Hindlimb muscle (tissue), 1 donor: ENCODE data around the gene PDE1C. TPM values are rescaled to one million over a fixed set of nuclear protein-coding genes. Genes with fewer than 3 reads are reported as not detected.

ENCODE experiments used
- DNase-seq: peaks from one replicate; pipeline ENCODE4 v3.0.0-alpha.2; 2013
- polyA plus RNA-seq: library from polyadenylated mRNA; unstranded; fragments of 120-200 nt; gene quantifications from one replicate; pipeline ENCODE4 v1.2.1, GENCODE V29; 2013; ENCODE audit not compliant: insufficient read length

PDE1C gene
- polyA plus RNA-seq, 1 donor = 2.1 TPM

DNA sequence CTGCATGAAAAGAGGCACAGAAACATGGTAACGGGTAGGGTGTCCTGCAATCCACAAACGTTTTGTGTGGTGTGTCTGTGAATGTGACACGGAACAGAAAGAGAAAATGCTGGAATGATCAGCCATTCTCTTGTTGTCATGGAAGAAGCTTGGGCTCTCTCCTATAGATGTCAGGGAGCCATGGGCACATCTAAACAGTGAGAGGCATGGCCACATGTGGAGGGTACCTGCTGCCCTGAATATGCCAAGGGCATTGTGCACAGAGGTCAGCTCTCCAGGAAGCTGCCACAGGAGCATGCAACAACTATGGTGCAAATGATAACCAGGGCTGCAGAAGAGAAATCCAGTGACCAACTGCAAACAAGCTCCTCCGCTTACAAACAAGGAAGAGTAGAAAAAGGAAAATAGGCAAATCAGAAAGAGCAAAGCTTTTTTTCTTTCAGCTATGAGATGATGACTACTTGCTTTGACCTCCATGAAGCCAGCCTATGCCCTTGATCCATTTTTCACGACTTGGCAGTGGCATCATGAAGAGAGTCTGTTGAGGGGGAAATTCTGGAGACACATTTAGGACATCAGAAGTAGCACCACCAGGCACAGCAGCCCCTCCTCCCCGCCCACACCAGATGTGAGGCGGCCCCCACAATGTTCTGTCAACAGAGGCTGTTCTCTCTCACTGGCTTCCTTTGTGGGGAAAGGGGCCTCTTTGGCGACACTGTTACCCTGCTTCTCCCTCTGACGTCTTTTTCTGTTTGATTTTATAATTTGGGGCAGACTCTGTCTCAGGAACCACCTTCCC is 4.8 kb upstream of the PDE1C start:
- no peak for DNase-seq

DNA sequence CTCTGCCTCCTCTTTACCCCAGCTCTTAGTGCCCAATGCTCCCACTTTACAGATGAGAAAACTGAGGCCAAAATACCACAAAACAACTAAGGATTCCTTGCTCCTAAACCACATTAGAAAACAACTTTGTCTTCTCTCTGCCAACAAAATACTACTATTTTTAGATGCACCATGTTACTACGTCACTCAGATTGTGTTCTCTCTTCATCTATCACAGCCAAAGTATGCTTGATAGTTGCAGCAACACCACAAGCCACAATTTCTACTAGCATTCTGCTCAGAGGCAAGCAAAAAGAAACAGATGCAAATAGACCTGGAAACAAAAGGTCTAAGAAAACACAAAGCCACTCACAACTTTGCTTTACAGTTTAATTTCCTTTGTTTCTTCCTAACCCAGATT is 3.3 kb upstream of the PDE1C start:
- DNase-seq = no peak

DNA sequence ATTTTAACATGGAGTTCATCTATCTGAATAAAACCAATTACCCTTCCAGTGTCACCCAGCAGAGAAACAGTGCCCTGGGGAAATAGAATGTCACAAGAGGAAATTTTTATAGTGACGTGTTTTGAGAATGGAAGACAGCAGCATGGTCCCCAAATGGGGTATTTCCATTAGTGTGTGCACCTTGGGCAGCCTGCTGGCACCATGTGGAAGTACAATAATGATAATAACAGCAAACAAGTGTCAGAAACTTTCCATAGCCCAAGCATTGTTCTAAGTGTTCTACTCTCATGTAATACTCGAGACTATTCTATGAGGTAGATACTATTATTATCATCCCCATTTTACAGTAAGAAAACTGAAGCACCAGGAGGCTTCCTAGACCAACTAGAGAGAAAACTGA is 2.2 kb upstream of the PDE1C start:
- no peak for DNase-seq

DNA sequence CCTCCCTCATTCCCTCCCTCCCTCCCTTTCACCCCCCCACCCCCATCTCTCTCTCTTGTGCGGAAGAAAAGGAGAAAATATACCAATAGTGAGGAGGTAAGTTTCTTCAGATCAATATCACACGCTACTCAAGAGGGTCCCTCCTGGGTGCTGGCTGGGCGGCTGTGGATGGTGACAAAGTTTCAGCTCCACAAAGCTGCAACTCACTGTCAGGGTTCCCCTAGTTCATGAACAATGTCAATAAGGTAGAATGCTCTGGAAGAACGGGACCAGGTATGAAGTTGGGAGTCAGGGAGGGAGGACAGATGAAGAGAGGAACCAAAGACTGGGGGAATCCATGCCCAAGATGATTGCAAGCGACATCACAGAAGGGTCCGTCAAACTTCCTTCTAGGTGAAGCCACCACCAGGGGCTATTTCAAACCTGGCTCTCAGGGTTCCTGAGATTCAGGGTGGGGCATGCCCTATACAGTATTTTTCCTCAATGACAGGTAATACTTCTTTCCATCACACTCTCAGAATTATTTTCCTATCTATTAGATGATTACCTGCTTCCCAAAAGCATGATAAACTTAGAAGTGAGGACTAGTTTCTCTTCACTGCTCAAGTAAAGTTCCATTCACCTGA is 1.4 kb upstream of the PDE1C start:
- DNase-seq = no peak

DNA sequence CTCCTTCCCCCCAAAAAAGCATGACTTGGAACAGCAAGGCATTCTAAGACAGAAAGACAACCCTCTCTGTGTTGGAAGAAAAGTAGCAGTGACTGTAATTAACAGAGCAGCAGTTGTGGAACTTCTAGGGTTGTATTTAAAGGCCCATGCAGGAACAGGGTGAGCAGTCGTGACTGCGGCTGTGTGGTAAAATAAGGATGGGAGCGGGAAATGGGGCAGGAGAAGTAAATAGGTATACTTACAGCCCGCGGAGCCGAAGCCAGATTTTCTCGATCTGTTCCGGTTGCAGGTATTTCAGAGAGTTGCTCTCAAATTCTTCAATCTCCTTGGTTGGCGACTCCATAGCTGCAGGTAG is 179 bp downstream of the PDE1C start:
- DNase-seq = no peak

DNA sequence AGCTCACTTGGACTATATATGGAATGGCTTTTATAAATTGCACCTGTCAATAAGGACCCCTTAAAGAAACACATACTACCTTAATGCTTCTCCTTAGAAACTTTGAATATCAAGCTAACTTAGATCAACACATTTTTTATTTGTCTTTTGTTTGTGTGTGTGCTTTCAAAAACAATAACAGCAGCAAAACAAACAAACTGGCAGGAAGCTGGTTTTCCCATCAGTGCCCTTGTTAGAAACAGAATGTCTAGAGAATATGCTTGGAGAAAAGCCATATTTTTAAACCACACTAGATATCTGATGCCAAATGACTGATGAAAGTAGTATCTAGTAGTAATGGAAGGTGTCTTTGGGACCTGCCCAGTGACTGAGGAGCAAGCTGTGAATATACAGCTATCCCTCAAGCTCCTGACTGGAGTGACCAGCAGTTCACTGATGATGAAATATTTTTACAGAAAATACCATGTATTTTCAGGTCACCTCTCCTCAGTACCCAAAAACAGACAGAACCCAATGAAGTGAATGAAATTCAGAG is 1.0 kb downstream of the PDE1C start:
- DNase-seq = no peak

DNA sequence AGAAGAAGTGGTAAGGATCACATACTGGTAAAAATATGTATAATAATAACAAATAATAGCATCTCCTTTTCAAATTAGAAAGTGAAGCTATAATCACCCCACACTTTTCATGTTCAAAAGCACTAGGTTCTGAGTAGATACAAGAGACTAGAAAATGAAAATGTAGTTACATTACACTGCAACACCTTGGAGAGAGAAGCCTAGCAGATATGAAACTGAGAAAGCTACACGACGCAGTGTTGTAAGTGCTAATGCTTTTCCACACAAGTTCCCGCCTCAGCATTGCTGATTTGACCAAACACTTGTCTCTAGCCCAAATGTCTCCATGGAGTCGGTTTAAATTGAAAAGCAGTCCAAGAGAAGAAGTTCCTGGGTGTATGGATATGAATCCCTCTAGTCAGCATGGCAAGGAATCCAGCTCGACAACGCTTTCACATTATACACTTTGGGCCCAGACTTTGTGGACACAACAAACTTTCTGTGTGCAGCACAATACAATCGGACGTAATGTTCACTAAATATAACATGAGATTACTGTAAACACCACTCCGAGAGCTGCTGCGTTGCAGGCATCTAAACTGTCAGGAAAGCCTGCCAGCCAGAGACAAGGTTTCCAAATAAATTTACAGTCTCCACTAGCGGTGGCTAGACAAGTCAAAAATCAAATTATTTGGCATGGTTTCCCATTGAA is 1.7 kb downstream of the PDE1C start:
- DNase-seq = no peak

DNA sequence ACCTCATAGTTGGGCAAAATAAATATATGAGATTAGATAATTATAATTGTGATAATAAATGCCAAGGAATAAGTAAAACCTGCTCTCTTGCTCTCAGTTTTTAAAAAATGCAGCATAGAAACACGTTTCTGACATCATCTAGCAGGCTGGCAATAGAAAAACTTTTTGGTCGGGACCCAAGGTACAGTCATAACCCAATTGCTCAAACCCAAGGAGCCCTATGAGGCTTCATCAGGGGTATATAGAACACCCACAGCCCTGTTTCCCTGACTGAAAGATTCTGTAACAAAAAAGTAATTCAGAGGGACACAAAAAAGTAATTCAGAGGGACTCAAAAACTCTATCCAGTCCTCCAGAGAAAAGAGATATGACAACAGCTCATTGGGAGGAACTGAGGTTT is 3.8 kb downstream of the PDE1C start:
- no peak for DNase-seq

DNA sequence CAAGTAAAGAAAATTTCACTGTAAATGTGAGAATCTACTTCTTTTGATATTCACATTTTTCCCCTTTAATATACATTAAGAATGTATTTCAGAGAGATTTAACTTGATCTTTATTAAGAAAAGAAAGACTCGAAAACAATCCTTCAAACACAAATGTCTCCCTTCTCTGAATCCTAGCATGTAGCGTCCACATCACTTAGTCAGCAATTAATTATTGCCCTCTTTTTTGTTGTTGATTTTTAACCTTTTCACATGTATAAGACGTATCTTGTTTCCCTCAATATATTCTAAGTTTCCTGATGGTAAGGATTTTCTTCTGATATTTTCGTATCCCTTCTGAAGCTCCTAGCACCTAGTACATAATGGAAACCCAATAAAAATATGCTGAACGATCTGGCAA is 6.6 kb downstream of the PDE1C start:
- no peak for DNase-seq

DNA sequence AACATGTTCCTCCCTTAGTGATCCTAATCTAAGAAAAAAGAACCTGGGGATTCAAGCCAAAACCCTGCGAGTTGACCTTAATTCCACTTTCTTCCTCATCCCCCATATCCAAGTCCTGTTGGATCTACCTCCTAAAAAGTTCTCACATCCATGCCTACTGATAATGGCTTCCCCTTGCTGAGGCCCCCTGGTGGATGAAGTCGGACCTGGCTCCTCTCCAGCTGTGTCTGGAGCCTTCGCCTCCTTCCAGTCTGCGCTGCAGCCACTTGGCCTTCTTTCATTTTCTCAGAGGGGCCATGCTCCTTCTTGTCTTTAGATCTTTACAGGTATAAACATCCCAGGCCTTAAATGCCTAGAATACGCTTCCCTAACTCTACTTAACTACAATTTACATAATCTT is 8.1 kb downstream of the PDE1C start:
- no peak for DNase-seq

DNA sequence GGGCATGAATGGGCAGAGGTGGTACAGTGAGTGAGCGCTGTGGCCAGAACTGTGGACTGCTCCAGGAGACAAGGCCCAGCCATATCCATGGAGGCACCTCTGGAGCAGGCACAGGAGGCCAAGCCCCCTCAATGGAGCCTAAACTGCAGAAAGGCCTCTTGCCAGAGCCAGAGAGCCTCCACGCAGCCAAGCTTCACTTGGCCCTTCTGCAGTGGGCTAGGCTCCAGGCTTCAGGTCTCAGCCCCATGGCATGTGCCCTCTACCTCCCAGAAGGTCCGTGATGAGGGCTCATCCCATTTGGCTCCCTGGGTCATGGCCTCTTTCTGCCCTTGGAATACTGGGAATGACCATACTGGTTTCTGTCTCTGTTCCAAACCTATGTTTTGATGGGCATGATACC is 8.9 kb downstream of the PDE1C start:
- DNase-seq = no peak

DNA sequence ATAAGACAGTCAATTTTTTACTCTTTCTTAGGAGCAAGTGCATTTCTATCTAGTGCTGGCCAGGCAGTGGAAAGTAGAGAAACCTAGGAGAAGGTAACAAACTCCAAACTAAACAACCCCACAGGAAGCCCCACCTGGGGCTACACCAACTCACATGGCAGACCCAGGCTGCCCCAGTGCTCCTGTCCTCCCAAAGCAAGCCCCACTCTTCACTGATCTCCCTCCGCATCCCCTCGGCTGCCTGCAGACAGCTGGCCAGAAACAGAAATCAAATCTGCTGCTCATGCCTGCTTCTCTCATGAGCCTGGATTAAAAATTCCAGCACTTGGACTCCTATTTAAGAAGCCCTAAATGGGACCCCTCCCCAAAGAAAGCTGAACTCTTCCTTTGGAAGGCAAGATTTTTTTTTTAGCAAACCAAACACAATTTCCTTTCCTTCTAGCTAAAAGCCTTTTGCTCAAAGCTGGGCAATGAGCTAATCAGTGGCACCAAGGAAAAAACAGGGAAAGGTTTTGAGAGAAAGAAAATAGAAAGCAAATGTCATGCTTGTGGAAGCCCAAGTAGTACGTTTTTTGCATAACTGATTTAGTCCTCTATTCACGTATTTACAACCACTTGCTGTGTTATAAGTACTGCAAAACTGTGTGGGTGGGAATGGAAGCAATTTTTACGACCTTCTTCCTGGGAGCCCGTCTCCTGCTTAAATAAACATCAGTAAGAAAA is 10.8 kb downstream of the PDE1C start:
- DNase-seq = no peak

DNA sequence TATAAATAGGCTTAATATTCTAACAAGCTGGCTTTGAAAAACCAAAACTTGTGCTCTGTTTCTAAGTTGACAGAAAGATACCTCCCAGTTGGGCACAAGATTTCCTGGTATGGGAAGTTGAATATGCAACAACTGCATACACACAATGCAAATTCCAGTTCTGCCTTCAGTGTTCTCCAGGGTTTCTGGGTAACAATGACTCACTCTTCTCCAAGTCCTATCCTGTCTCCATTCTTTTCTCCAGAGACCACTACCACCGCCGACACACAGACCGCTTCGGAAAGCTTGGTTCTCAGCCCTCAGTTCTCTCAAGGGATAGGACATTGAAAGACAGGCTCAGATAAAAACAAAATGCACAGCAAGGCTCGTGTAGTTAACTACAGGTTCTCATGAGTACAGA is 12.2 kb downstream of the PDE1C start:
- no peak for DNase-seq

DNA sequence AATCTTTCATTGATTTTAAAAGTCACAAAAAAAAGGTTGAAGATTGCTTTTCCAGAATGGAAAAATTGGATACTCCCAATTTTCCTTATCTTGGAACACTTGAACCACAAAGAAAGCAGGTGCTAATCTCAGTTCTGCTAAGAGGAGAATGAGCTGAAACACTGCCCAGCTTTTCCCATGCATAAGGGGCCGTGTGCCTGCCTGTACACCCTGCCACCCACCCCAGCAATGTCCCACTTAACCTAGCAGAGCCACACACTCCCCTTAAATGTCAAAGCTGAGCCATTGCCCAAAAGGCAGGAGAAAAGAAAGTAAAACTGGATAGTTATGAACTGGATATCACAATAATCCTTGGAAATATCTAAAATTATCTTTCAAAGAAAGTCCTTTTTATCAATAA is 13.4 kb downstream of the PDE1C start:
- DNase-seq = no peak

DNA sequence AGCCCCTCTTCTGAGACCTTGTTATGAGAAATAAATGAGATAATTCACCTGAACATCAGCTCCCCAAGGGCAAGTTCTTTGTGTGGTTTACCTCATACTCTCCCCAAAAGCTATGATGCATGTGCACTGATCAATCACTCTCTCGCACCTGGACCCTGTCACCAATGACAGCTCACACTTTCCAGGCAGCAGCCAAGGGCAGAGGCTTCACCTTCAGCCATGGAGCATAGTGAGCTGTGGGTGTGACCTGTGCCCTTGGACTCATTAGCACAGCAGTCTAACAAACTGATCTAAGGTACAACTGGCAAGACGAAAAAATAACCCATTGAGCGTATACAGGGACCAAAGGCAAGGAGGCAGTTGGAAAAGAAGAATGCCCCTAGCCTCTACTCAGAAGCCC is 17.0 kb downstream of the PDE1C start:
- DNase-seq = no peak

DNA sequence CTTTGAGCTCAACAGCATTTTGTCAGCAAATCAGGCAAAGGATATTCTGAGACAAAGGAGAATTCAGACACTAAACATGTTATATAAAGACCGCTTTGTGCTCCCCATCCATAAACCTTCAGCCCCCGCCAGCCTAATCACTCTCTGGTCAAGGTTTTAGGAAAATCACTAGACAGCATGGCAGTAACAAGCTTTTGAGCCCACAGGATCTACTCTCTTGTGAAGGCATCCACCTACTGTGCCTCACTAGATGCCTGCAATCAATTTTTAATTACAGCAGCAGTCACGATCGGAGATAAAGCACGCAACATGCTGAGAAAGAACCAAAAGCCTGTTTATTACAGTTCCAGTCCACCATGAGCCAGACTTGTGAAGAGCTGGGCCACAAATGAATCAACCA is 19.1 kb downstream of the PDE1C start:
- DNase-seq = no peak

DNA sequence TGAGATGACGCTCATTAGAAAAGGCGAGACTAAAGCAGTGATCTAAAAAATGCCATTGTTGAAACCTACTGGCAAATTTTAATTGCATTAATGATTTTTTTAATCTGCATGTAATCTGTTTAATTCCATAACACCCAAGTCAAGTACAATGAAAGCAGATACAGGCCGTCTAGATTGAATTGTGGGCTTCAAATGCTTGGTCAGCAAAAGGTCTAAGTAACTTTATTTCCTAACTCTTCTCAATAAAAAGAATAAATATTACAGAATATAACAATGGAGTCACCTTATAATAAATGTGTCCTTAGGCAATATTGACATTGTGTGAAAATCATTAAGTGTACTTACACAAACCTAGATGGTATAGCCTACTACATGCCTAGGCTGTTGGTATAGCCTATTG is 20.6 kb downstream of the PDE1C start:
- DNase-seq = no peak

DNA sequence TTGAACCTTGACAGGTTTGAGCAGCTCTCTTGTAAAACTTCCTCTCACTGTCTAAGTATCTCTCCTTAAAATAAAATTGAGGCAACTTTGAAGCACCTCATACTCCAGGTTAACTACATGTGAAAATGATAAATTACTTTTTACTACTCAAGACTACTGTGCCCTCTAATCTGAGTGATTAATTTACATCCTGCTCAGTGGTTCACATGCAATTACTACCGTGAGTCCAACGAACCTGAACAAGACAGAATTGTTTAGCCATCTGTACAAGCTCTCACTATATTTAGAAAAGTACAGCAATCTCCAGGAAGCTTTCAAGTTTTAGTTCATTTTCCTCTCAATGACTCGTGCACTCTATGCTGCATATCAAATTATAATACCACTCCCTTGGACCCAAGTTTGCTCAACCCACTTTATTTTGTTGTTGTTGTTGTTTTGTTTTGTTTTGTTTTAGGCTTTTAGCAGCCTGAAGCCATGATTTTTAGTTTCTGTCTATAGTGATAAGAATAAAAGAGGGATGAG is 21.2 kb downstream of the PDE1C start:
- DNase-seq = no peak

DNA sequence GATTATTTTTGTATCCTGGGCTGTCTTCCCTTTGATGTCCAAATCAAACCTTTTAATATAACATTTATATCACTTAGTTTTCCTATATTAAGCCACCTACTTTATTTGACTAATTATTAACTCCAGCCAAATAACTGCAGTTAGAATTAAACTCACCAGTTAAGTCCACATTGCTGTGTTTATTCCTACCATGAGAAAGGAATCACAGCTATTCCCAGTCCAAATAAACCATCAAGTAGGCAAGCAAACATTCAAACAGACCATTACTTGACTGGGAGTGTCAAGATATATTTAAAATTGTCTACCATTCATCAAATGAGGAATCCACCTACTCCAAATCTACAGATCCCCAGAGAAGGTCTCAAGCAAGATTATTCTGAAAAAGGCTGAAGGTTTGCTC is 22.4 kb downstream of the PDE1C start:
- no peak for DNase-seq

DNA sequence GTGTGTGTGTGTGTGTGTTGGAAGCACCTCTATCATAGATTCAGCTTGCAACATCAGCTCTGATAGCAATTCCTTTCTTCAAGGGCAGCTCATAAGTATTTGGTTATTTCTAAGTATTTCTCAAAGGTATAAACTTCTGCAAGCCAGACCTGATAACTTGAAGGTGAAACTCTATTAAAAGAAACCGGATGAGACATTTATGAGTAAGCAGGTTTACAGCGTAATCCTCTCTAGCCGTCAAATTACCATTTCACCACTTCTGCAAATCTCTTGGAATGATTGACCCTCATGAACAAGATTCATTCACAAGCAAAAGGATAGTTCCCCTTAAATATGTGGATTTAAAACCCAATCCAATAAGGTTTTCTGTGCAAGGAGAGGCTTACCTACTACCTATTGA is 23.1 kb downstream of the PDE1C start:
- DNase-seq = no peak

DNA sequence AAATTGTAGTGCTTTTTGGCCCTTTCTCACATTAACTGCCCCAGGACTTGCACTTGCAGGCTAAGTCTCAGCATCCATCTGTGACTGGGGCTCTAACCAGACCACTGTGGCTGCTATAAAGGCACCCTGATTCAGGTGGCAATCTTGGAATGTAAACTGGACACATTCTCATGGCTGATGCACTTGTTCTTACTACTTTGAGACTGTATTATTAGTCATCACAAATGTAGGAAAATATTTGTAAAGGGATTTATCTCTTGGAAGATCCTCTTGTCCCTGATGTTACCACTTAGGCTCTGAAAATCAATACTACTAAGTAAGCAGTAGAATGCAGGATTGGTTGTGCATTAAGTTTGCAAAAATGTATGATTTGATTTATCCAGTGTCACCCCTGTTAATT is 25.0 kb downstream of the PDE1C start:
- no peak for DNase-seq

DNA sequence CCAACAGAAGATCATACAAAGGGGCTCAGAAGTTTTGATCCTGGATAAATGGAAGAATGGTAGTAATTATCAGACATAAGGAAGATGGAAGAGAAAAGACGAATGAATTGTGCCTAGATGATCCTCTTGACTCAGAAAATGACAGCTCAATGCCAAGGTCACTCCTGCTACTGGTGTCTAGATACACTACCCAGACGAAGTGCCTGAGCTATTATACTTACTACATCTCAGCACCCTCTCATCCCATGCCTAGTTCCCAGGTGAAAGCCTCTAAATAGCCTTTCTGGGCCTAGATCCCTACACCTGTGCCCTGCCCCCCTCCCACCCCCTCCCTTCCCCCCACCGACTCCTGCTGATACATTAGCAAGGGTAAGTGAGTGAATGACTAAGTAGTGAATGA is 25.5 kb downstream of the PDE1C start:
- DNase-seq = no peak

DNA sequence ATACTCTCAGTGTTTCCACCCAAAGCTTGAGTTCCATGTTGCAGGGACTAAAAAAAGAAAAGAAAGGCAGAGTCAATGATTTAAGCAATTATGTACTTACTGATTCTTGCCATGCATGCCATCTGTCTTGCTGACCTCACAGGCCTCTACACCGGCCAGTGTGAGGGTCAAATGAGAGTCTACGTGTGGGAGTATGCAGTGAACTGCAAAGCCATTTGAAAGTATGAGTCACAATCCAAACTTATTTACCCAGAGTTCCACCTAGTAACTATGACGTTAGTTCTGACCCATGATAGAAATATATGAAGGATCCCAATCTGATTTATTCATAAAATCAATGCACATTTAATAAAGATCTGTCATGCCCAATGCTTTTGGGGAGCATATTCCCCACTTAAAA is 26.5 kb downstream of the PDE1C start:
- DNase-seq = no peak
